ENCODE results near the gene PDK2. TPM values are rescaled to one million over a fixed set of nuclear protein-coding genes. Genes with fewer than 3 reads are reported as not detected.

PDK2 gene
- total and polyA plus RNA-seq, 12 donors, result 88.1 to 337 (median 225) TPM

- Histone ChIP-seq H3K27me3 (no peaks in the 10 kb centered on the region), H3K4me3 (peak overlapping the region; percentile 21 to 99 (median 90)), H3K9me3 (no peaks in the 10 kb centered on the region), H3K27ac (peak overlapping the region; percentile 1 to 99 (median 98)), H3K4me1 (peaks cover 28 to 81% (median 64%) of the 10 kb centered on the region in 9 donors), H3K36me3 (peaks cover 0 to 51% (median 26%) of the 10 kb centered on the region in 9 donors)
- DNase-seq (no peak), ATAC-seq (no peak)
- 55 to 56% methylated on average over 10 of the region's 10 CpGs for WGBS, 2 donors
- TF ChIP-seq, protein P1, sequence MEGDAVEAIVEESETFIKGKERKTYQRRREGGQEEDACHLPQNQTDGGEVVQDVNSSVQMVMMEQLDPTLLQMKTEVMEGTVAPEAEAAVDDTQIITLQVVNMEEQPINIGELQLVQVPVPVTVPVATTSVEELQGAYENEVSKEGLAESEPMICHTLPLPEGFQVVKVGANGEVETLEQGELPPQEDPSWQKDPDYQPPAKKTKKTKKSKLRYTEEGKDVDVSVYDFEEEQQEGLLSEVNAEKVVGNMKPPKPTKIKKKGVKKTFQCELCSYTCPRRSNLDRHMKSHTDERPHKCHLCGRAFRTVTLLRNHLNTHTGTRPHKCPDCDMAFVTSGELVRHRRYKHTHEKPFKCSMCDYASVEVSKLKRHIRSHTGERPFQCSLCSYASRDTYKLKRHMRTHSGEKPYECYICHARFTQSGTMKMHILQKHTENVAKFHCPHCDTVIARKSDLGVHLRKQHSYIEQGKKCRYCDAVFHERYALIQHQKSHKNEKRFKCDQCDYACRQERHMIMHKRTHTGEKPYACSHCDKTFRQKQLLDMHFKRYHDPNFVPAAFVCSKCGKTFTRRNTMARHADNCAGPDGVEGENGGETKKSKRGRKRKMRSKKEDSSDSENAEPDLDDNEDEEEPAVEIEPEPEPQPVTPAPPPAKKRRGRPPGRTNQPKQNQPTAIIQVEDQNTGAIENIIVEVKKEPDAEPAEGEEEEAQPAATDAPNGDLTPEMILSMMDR (IDR thresholded peaks at IDR 0.05), result peak in 3 of 9 donors; percentile 5 to 11 (median 10)
- intact Hi-C loops (cut with DNase I), result no loop called here
Measured at GRCh38 chr17:50146230-50146926, 51.2 kb downstream of the PDK2 start.

DNA sequence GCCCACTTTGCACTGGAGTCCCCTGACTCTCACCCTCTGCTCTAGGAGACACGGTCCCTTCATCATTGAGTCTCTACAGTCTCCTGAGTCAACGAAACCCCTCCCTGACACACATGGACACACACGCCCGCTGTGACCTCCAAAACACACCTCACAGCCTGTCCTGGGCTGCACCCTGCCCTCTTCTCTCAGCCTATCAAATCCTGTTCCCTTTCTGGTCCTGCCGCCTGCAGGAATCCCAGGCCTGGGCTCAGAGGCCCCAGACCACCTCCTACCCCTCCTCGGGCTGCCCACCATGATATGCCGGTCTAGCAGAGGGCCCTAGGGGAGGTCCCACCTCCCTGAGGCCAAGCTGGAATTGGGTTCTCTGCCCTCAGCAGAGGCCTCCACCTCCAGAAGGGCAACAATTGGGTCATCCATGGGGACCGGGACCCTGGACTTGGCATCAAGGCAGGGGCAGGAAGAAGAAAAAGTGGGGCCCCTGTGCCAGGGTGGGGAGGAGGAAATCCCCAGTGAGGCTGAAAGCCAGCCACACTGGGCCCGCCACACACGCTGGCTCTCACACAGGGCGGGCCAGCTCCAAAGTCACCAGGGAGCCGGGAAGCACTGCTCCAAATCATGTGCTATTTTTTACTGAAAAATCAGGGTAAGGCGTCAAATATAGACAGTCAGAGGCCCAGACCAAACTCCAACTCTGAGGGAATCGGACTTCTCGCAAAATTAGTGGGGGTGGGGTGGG, 51.9 kb downstream of the PDK2 start:
- peaks cover 28 to 81% (median 61%) of the 10 kb centered on the region in 9 donors for H3K4me1 ChIP-seq
- H3K9me3 ChIP-seq, result no peaks in the 10 kb centered on the region
- TF ChIP-seq, protein P1 (IDR thresholded peaks at IDR 0.05), result no peak
- peak in 3 of 8 donors; percentile 21 to 25 (median 23) for ATAC-seq
- H3K27me3 ChIP-seq, result no peaks in the 10 kb centered on the region
- intact Hi-C loops (cut with DNase I), result no loop called here
- DNase-seq, result no peak
- 14 to 20% methylated on average over 15 of the region's 15 CpGs for WGBS, 2 donors
- peak overlapping the region; percentile 93 to 99 (median 98) for H3K27ac ChIP-seq
- peaks cover 0 to 44% (median 22%) of the 10 kb centered on the region in 9 donors for H3K36me3 ChIP-seq
- H3K4me3 ChIP-seq, result peak overlapping the region; percentile 86 to 99 (median 90)

DNA sequence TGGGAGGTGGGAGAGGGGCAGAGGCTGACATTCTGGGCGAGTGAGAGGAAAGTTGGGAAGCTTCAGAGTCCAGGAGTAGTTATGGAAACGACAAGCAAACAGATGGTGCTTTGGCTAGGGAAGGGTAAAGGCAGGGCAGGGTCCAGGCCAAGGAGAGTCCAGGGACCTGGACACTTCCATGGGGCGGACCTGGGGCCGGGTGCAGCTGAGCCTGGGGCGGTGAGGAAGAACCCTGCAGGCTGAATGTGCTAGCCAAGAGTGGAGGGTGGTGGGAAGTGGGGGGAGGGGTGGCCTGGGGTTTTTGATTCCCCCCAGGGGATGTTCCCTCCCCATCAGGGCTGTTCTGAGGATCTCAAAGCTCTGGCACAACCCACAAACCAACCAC, 52.7 kb downstream of the PDK2 start:
- intact Hi-C loops (cut with DNase I), result no loop called here
- H3K27ac ChIP-seq, result peak overlapping the region; percentile 93 to 99 (median 98)
- H3K4me1 ChIP-seq, result peaks cover 33 to 81% (median 64%) of the 10 kb centered on the region in 9 donors
- peak overlapping the region; percentile 86 to 99 (median 90) for H3K4me3 ChIP-seq
- peaks cover 0 to 37% (median 20%) of the 10 kb centered on the region in 9 donors for H3K36me3 ChIP-seq
- WGBS, 2 donors, result 2% methylated on average over 5 of the region's 5 CpGs
- ATAC-seq (peak in 6 of 8 donors; percentile 5 to 27 (median 16)), DNase-seq (no peak)
- no peaks in the 10 kb centered on the region for H3K27me3 ChIP-seq
- H3K9me3 ChIP-seq, result no peaks in the 10 kb centered on the region
- TF ChIP-seq, protein P1 (IDR thresholded peaks at IDR 0.05), result no peak

DNA sequence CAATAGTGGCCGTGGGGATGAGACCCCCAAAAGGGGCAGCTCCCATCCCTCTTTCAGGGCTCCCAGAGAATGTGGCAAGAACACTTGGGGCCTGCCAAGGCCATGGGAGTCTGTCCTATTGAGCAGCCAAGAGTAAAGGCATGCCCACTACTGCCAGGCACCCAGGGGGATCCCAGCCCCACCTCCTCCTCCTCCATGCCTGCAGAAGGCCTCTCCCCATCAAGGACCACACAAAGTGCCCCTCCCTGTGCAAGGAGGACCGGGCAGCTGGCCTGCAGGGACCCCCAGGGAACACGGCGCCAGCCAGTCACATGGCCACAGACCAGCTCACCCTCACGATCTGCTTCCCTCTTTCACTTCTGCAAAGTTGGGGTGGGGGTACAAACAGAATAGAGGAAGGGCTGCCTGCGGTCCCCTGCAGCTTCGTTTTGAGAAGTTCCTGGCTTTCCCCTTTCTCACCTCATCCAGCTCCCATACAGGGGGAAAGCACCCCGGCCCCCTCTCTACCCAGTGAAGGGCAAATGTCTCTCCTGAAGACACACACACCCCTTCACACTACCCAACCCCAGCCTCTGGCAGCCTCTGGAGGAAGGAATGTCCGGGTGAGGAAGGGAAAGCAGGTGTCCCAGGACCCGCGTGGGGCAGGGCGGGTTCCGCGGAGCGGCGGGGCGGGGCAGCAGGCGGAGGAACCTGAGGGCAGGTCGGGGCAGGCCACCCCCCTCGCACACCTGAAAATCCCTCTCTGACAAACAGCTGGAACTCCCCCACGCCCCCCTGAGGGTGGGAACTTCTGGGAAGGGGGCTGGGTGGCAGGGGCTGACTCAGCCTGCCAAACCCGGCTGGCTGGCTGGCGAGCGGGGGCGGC, 53.3 kb downstream of the PDK2 start:
- 1% methylated on average over 23 to 25 of the region's 25 CpGs for WGBS, 2 donors
- TF ChIP-seq, protein P1 (IDR thresholded peaks at IDR 0.05), result peak in 2 of 9 donors; percentile 9 to 14
- DNase-seq, result peak in 1 of 2 donors; percentile 50
- intact Hi-C loops (cut with DNase I), result no loop called here
- peak in 5 of 8 donors; percentile 1 to 18 (median 8) for ATAC-seq
- peak overlapping the region; percentile 93 to 99 (median 98) for H3K27ac ChIP-seq
- no peaks in the 10 kb centered on the region for H3K9me3 ChIP-seq
- H3K4me3 ChIP-seq, result peak overlapping the region; percentile 86 to 99 (median 90)
- peaks cover 0 to 30% (median 14%) of the 10 kb centered on the region in 9 donors for H3K36me3 ChIP-seq
- peaks cover 38 to 83% (median 66%) of the 10 kb centered on the region in 9 donors for H3K4me1 ChIP-seq
- no peaks in the 10 kb centered on the region for H3K27me3 ChIP-seq

All from heart right ventricle (tissue), 16 donors.